ENCODE measurements around the gene MCCC2.
"Not testable (repeated sequence)": the region's sequence is repeated elsewhere in the genome, so short reads cannot be mapped to it uniquely, and the experiment has no call there.

The MCCC2 gene

GRCh38 chr5:71597001-71597400, 9.9 kb downstream of the MCCC2 start:
- DNase-seq (ENCODE audit: low spot score), result no peak

GRCh38 chr5:71600783-71601182, 13.6 kb downstream of the MCCC2 start:
- DNase-seq (ENCODE audit: low spot score), result no peak

GRCh38 chr5:71601222-71602026, 14.3 kb downstream of the MCCC2 start:
- peak; percentile 90 for DNase-seq (ENCODE audit: low spot score)

- not testable (repeated sequence) for DNase-seq (ENCODE audit: low spot score)
These were observed 22.8 kb downstream of the MCCC2 start for GRCh38 chr5:71609916-71610315.

- no peak for DNase-seq (ENCODE audit: low spot score)
These were observed 28.7 kb downstream of the MCCC2 start for GRCh38 chr5:71615809-71616208.

- DNase-seq (ENCODE audit: low spot score), result no peak
These were observed 33.5 kb downstream of the MCCC2 start for GRCh38 chr5:71620630-71621029.

GRCh38 chr5:71621268-71621667, 34.1 kb downstream of the MCCC2 start:
- DNase-seq (ENCODE audit: low spot score), result no peak

- no peak for DNase-seq (ENCODE audit: low spot score)
These were observed 34.6 kb downstream of the MCCC2 start for GRCh38 chr5:71621741-71622140.

- no peak for DNase-seq (ENCODE audit: low spot score)
These were observed 36.2 kb downstream of the MCCC2 start for GRCh38 chr5:71623221-71623794.

GRCh38 chr5:71629950-71630349, 42.8 kb downstream of the MCCC2 start:
- DNase-seq (ENCODE audit: low spot score), result no peak

- DNase-seq (ENCODE audit: low spot score), result no peak
These were observed 43.9 kb downstream of the MCCC2 start for GRCh38 chr5:71631070-71631469.

GRCh38 chr5:71632168-71632567, 45.0 kb downstream of the MCCC2 start:
- DNase-seq (ENCODE audit: low spot score), result no peak

- no peak for DNase-seq (ENCODE audit: low spot score)
These were observed 46.4 kb downstream of the MCCC2 start for GRCh38 chr5:71633255-71634155.

GRCh38 chr5:71637133-71637532, 50.0 kb downstream of the MCCC2 start:
- DNase-seq (ENCODE audit: low spot score), result no peak

GRCh38 chr5:71640408-71640807, 53.3 kb downstream of the MCCC2 start:
- peak; percentile 16 for DNase-seq (ENCODE audit: low spot score)

- no peak for DNase-seq (ENCODE audit: low spot score)
These were observed 57.9 kb downstream of the MCCC2 start for GRCh38 chr5:71645030-71645429.

- not testable (repeated sequence) for DNase-seq (ENCODE audit: low spot score)
These were observed 63.8 kb downstream of the MCCC2 start for GRCh38 chr5:71650940-71651339.

- peak; percentile 11 for DNase-seq (ENCODE audit: low spot score)
These were observed 64.4 kb downstream of the MCCC2 start for GRCh38 chr5:71651579-71651978.

- DNase-seq (ENCODE audit: low spot score), result no peak
These were observed 65.2 kb downstream of the MCCC2 start for GRCh38 chr5:71652349-71652748.

- no peak for DNase-seq (ENCODE audit: low spot score)
These were observed 65.8 kb downstream of the MCCC2 start for GRCh38 chr5:71652803-71653543.

- DNase-seq (ENCODE audit: low spot score), result no peak
These were observed 71.9 kb downstream of the MCCC2 start for GRCh38 chr5:71658916-71659662.
